Cardiac muscle cell (in vitro differentiated cells and primary cell): ENCODE data around the gene GATAD2B. TPM values are rescaled to one million over a fixed set of nuclear protein-coding genes. Genes with fewer than 3 reads are reported as not detected.

Experiments used
- DNase-seq, 2 donors: peaks; one replicate each; pipeline versions ENCODE4 v3.0.0 to v3.0.0-alpha.2; 2010 to 2017; ENCODE audit warnings: low read depth in 1 of 2, low spot score in 1 of 2
- H3K27ac ChIP-seq: fragments of 200-600 bp; sonication (generic); 2 replicates; pipeline ENCODE4 v1.5.1; 2016
- H3K27me3 ChIP-seq: fragments of 200-600 bp; sonication (generic); 2 replicates; pipeline ENCODE4 v1.6.0; 2016; ENCODE audit warnings: control low read depth
- H3K36me3 ChIP-seq: fragments of 200-600 bp; sonication (generic); 2 replicates; pipeline ENCODE4 v1.5.1; 2016; ENCODE audit warnings: control low read depth
- H3K4me1 ChIP-seq: fragments of 200-600 bp; sonication (generic); 2 replicates; pipeline ENCODE4 v1.8.1; 2017; ENCODE audit warnings: low read depth, mild to moderate bottlenecking, mixed run types
- H3K4me3 ChIP-seq: fragments of 200-600 bp; sonication (generic); 2 replicates; pipeline ENCODE4 v1.5.1; 2016; ENCODE audit warnings: mild to moderate bottlenecking
- H3K9me3 ChIP-seq: fragments of 200-600 bp; sonication (generic); 2 replicates; pipeline ENCODE4 v1.5.1; 2017; ENCODE audit warnings: low read depth, mild to moderate bottlenecking, control low read depth
- CTCF ChIP-seq: IDR thresholded peaks from 2 replicates; pipeline ENCODE4 v1.5.1; 2012; ENCODE audit warnings: low read depth, mild to moderate bottlenecking, low read length
- polyA plus RNA-seq: library from polyadenylated mRNA; unstranded; fragments of >200 nt; fragmentation: Nextera tagmentation; extraction: Ambion mirVana; gene quantifications from 2 replicates; pipeline ENCODE4 v1.2.1, GENCODE V29; 2016
- total RNA-seq: library from RNA; depleted of rRNA; stranded (reverse); fragments of >200 nt; gene quantifications from 2 replicates; pipeline ENCODE4 v1.2.3, GENCODE V29; 2016

GATAD2B gene
- total and polyA plus RNA-seq, 2 experiments from 2014 or later = 8.1 to 19.6 TPM

GRCh38 chr1:153967107-153967999 is 44.6 kb upstream of the GATAD2B start, which contains the start of gene CREB3L4:
TSS of gene CREB3L4 (plus strand) at chr1:153967902. CDS start at chr1:153968526, 624 bp downstream.
- Histone ChIP-seq H3K4me1 (peaks cover 10% of the 10 kb centered on the region), H3K4me3 (peak within 1 kb of the TSS; percentile 57), H3K27ac (peak within 1 kb of the TSS; percentile 92), H3K9me3 (no peaks in the 10 kb centered on the region), H3K27me3 (no peaks in the 10 kb centered on the region), H3K36me3 (no peaks in the 10 kb centered on the region)
- TF ChIP-seq CTCF = peak; percentile 48
- peak; percentile 98 to 99 for DNase-seq

- peak; percentile 38 to 63 for DNase-seq
- H3K27ac ChIP-seq = peak overlapping the region; percentile 90
- H3K4me1 ChIP-seq = peaks cover 22% of the 10 kb centered on the region
- H3K9me3 ChIP-seq = no peaks in the 10 kb centered on the region
- peaks cover 6% of the 10 kb centered on the region for H3K36me3 ChIP-seq
- H3K4me3 ChIP-seq = peak overlapping the region; percentile 58
- no peak for TF ChIP-seq CTCF
- no peaks in the 10 kb centered on the region for H3K27me3 ChIP-seq
Observed at GRCh38 chr1:153963850-153964331, 41.1 kb upstream of the GATAD2B start.

DNA sequence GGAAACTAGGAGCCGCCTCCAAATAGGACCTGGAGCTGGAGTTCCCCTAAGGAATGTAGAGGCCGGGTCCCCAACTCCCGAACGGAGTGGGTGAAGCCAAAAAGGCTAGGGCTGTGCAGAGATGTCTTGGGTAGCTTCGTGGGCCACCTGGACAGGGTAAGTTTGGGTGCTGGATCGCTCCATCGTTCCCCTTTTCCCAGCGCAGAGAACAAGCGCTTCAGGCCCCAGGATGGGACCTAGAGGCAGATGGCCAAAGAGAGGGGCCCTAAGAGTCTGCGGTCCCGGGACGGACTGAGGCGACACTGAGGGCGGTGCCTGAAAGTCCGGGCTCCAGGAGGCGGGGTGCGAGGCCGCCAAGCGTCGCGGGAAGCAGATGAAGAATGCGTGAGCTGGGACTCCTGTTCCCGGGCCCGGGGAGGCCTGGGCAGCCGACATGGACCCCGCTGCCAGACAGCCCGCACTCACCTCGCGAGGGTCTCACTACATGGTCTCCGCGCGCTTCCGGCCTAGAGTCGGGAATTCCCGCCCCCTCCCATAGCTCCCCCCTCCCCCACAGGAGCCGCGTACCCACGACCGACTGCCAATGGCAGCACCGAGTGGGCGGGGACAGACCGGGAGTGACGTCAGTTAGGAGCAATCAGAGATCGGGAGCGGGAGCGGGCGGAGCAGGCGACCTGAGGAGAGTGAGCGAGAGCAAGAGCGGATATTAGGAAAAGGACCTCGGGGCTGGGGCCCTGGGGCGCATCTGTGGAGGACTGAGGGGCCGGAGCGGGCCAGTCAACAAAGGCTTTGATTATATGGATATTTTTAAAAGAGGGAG is 40.5 kb upstream of the GATAD2B start, which contains the start of gene SLC39A1:
Gene SLC39A1 (minus strand): TSS at position 508 of the 820 bp plus-strand sequence. CDS start 822 bp downstream, outside the sequence.
- Histone ChIP-seq H3K4me1 (peaks cover 17% of the 10 kb centered on the region), H3K9me3 (no peaks in the 10 kb centered on the region), H3K36me3 (peaks cover 6% of the 10 kb centered on the region), H3K27ac (peak within 1 kb of the TSS; percentile 90), H3K27me3 (no peaks in the 10 kb centered on the region), H3K4me3 (peak within 1 kb of the TSS; percentile 58)
- no peak for TF ChIP-seq CTCF
- DNase-seq = peak; percentile 97 to 99

DNA sequence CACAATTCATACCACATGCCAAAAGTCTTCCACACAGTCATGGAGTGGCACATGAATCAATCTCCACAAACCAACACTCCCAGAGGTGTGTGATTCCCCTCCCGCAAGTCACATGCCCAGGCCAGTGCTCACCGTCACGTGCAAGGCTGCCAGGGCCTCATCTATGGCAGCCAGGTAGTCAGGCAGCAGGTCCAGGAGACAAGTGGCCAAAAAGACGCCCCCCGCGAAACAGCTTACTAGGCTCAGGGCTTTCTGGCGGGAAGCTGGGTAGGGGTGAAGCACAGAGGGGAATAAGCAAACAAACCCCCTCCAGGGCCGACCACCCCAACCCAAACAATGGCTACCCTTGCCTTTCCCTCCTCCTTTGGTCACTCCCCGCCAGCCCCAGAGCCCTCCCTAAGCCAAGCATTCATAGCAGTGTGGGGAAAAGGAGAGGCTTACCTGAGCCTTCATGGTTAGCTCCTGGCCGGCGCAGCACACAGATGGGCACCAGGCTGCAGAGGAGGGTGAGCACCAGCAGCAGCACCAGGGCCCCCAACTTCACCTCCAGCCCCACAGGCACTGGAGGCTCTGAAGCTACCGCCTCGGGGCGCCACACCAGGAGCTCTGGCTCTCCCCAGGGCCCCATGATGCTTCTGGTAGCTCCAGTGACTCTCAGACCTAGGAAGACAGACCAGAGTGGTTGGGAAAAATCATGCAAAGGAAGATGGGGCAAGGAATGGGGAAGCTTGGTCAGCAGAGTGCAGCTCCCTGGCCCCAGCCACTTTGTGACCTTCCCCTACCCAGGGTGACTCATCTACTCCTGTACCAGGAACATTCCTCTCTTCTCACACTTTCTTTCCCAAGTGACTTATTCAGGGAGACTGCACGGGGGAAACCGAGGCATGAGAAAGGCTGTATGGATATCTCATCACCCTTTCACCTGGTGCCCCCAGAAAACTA is 39.6 kb upstream of the GATAD2B start:
- TF ChIP-seq CTCF = no peak
- Histone ChIP-seq H3K27ac (no peak overlapping the region), H3K27me3 (no peaks in the 10 kb centered on the region), H3K4me3 (peak overlapping the region; percentile 58), H3K36me3 (peaks cover 6% of the 10 kb centered on the region), H3K9me3 (no peaks in the 10 kb centered on the region), H3K4me1 (peaks cover 17% of the 10 kb centered on the region)
- DNase-seq = peak in 1 of 2 donors; percentile 57
